A549 (cell line): ENCODE measurements around the gene NEBL.

Source experiments
- CTCF ChIP-seq: fragments of >200 bp; sonication (Bioruptor Twin); formaldehyde crosslinking; IDR thresholded peaks from 3 replicates; pipeline ENCODE4 v1.5.1; 2016
- MAZ ChIP-seq: fragments of 150-350 bp; IDR thresholded peaks from 2 replicates; pipeline ENCODE4 v1.6.1; 2014; ENCODE audit warnings: antibody characterized with exemption, low read depth, low read length, borderline replicate concordance
- POLR2A ChIP-seq: IDR thresholded peaks from 2 replicates; pipeline ENCODE4 v1.6.1; 2012; ENCODE audit warnings: mild to moderate bottlenecking, low read length
- RAD21 ChIP-seq, 2 experiments: fragments of >200 bp in 1 of 2; sonication (Bioruptor Twin) in 1 of 2; formaldehyde crosslinking in 1 of 2; IDR thresholded peaks in 1 of 2; conservative IDR thresholded peaks in 1 of 2; 2 replicates in 1 of 2; 3 replicates in 1 of 2; pipeline ENCODE4 v1.6.1; 2012 to 2018; ENCODE audit warnings: inconsistent platforms in 1 of 2
- RCOR1 ChIP-seq: fragments of 150-350 bp; IDR thresholded peaks from 2 replicates; pipeline ENCODE4 v1.6.1; 2014; ENCODE audit warnings: antibody characterized with exemption, low read length, low read depth
- ZC3H11A ChIP-seq: fragments of 450-650 bp; IDR thresholded peaks from 2 replicates; pipeline ENCODE4 v1.6.1; 2014; ENCODE audit warnings: antibody characterized with exemption, mild to moderate bottlenecking
- TF ChIP-seq, protein P1 (sequence below): fragments of 450-650 bp; IDR thresholded peaks from 2 replicates; pipeline ENCODE4 v1.6.1; 2014; ENCODE audit warnings: antibody characterized with exemption

- TF ChIP-seq, protein P1, sequence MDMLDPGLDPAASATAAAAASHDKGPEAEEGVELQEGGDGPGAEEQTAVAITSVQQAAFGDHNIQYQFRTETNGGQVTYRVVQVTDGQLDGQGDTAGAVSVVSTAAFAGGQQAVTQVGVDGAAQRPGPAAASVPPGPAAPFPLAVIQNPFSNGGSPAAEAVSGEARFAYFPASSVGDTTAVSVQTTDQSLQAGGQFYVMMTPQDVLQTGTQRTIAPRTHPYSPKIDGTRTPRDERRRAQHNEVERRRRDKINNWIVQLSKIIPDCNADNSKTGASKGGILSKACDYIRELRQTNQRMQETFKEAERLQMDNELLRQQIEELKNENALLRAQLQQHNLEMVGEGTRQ = no peak
- TF ChIP-seq CTCF (no peak), ZC3H11A (no peak), RCOR1 (no peak), POLR2A (no peak), RAD21 (conservative IDR thresholded peaks at IDR 0.05 in 1 of 2, IDR thresholded peaks at IDR 0.05 in 1 of 2) (no peak), MAZ (no peak)
These were observed 111.9 kb downstream of the NEBL start for GRCh38 chr10:20785174-20785573.
